GM23248 (cell line): ENCODE results near the gene SH2D1B.

ENCODE experiments used
- EZH2 ChIP-seq: fragments of 200-600 bp; sonication (generic); IDR thresholded peaks from 2 replicates; pipeline ENCODE4 v1.6.1; 2018; ENCODE audit warnings: antibody characterized with exemption, mild to moderate bottlenecking; ENCODE audit not compliant: insufficient read depth, poor library complexity, severe bottlenecking
- EZH2phosphoT487 ChIP-seq: fragments of 200-600 bp; sonication (generic); IDR thresholded peaks from 2 replicates; pipeline ENCODE4 v1.6.1; 2018; ENCODE audit warnings: antibody characterized with exemption, moderate library complexity, mild to moderate bottlenecking, low read depth; ENCODE audit not compliant: insufficient read depth

DNA sequence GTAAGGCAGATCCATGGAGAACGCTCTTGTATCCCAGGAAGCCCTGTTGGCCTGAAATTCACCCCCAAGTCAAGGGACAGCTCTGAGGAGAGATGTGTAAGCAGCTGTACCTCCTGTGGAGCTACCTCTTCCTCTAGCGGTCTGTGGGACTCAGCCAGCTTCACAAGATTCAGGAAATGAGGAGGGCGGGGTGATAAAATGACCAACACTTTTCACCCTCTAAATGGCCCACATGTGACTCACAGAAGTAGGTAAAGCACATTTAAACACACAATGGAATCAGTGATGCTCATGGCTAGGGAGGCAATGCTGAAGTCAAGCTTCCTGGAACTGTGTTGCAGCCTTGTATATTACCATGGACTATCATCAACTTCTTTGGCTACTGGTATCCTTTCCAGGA is at the start of gene SH2D1B:
- TF ChIP-seq EZH2phosphoT487 (no peak), EZH2 (no peak)
